GM23338 (cell line): Measurements from ENCODE around the gene GSTT4. TPM values are rescaled to one million over a fixed set of nuclear protein-coding genes. Genes with fewer than 3 reads are reported as not detected.

Source experiments
- ATAC-seq: fragments of 200-7000 bp; cut with Tn5 transposase; 3 replicates; pipeline ENCODE4 v1.9.1; 2020
- DNase-seq: peaks from one replicate; pipeline ENCODE4 v3.0.0-alpha.2; 2015; ENCODE audit warnings: low spot score
- H2AFZ ChIP-seq: fragments of 200-600 bp; sonication (generic); 2 replicates; pipeline ENCODE4 v1.8.0; 2016; ENCODE audit warnings: antibody characterized with exemption, mild to moderate bottlenecking, moderate library complexity
- H3F3A ChIP-seq: fragments of 200-600 bp; sonication (generic); replicated peaks from 2 replicates; pipeline ENCODE4 v1.8.0; 2017; ENCODE audit warnings: antibody characterized with exemption, mixed run types, low read depth
- H3K27ac ChIP-seq: fragments of 200-600 bp; sonication (generic); 2 replicates; pipeline ENCODE4 v1.6.1; 2016; ENCODE audit warnings: low read depth
- H3K27me3 ChIP-seq: fragments of 200-600 bp; sonication (generic); 2 replicates; pipeline ENCODE4 v1.8.0; 2016; ENCODE audit warnings: mild to moderate bottlenecking, mixed run types, moderate library complexity; ENCODE audit not compliant: insufficient read depth
- H3K36me3 ChIP-seq: fragments of 200-600 bp; sonication (generic); 2 replicates; pipeline ENCODE4 v1.8.0; 2016; ENCODE audit warnings: mild to moderate bottlenecking; ENCODE audit not compliant: insufficient read depth
- H3K4me1 ChIP-seq: fragments of 200-600 bp; sonication (generic); 2 replicates; pipeline ENCODE4 v1.8.0; 2016; ENCODE audit warnings: mild to moderate bottlenecking, moderate library complexity; ENCODE audit not compliant: insufficient read depth
- H3K4me2 ChIP-seq: fragments of 200-600 bp; sonication (generic); 2 replicates; pipeline ENCODE4 v1.7.1; 2017; ENCODE audit warnings: mixed run types
- H3K4me3 ChIP-seq: fragments of 200-600 bp; sonication (generic); 2 replicates; pipeline ENCODE4 v1.6.1; 2016; ENCODE audit warnings: mixed run types
- H3K79me2 ChIP-seq: fragments of 200-600 bp; sonication (generic); replicated peaks from 2 replicates; pipeline ENCODE4 v1.8.0; 2017; ENCODE audit warnings: mild to moderate bottlenecking; ENCODE audit not compliant: insufficient read depth
- H3K9me2 ChIP-seq: fragments of 200-600 bp; sonication (generic); 2 replicates; pipeline ENCODE4 v1.8.0; 2017; ENCODE audit not compliant: insufficient read depth
- H4K20me1 ChIP-seq: fragments of 200-600 bp; sonication (generic); replicated peaks from 2 replicates; pipeline ENCODE4 v1.8.0; 2017; ENCODE audit warnings: mild to moderate bottlenecking; ENCODE audit not compliant: insufficient read depth
- H3K27ac Mint-ChIP-seq: 2 replicates; pipeline ENCODE4 v1.8.0; 2020; ENCODE audit warnings: inconsistent platforms, mild to moderate bottlenecking, moderate library complexity, mixed read lengths
- H3K27me3 Mint-ChIP-seq: 3 replicates; pipeline ENCODE4 v1.8.0; 2022; ENCODE audit warnings: low read depth, mild to moderate bottlenecking, moderate library complexity, mixed read lengths, inconsistent platforms; ENCODE audit not compliant: insufficient read depth, poor library complexity
- H3K36me3 Mint-ChIP-seq: 3 replicates; pipeline ENCODE4 v1.8.0; 2021; ENCODE audit warnings: low read depth, mild to moderate bottlenecking, inconsistent platforms, moderate library complexity, mixed read lengths
- H3K4me1 Mint-ChIP-seq: 3 replicates; pipeline ENCODE4 v1.8.0; 2020; ENCODE audit warnings: mild to moderate bottlenecking, inconsistent platforms, mixed read lengths
- H3K4me3 Mint-ChIP-seq: 3 replicates; pipeline ENCODE4 v1.8.0; 2021; ENCODE audit warnings: moderate library complexity, mild to moderate bottlenecking, inconsistent platforms, mixed read lengths
- H3K9me3 Mint-ChIP-seq: 3 replicates; pipeline ENCODE4 v1.8.0; 2020; ENCODE audit warnings: moderate library complexity, mild to moderate bottlenecking, inconsistent platforms, mixed read lengths
- CREB1 ChIP-seq: fragments of 250-450 bp; sonication (Bioruptor Pico); IDR thresholded peaks from 2 replicates; pipeline ENCODE4 v1.5.0; 2020; ENCODE audit warnings: low read depth, mild to moderate bottlenecking, moderate library complexity
- EZH2 ChIP-seq: fragments of 200-600 bp; sonication (generic); IDR thresholded peaks from one replicate; pipeline ENCODE4 v1.8.0; 2017; ENCODE audit warnings: antibody characterized with exemption, mild to moderate bottlenecking, low read depth; ENCODE audit not compliant: unreplicated experiment
- EZH2phosphoT487 ChIP-seq: fragments of 200-600 bp; sonication (generic); IDR thresholded peaks from one replicate; pipeline ENCODE4 v1.8.1; 2018; ENCODE audit warnings: antibody characterized with exemption; ENCODE audit not compliant: unreplicated experiment
- JUNB ChIP-seq: IDR thresholded peaks from one replicate; pipeline ENCODE4 v1.6.1; 2016; ENCODE audit warnings: antibody characterized with exemption; ENCODE audit not compliant: unreplicated experiment
- NANOG ChIP-seq: IDR thresholded peaks from 2 replicates; pipeline ENCODE4 v1.6.1; 2016; ENCODE audit warnings: antibody characterized with exemption, borderline replicate concordance
- POLR2AphosphoS5 ChIP-seq: IDR thresholded peaks from 2 replicates; pipeline ENCODE4 v1.6.1; 2016; ENCODE audit warnings: antibody characterized with exemption, low read depth
- STAT1 ChIP-seq: IDR thresholded peaks from one replicate; pipeline ENCODE4 v1.6.1; 2016; ENCODE audit warnings: antibody characterized with exemption; ENCODE audit not compliant: unreplicated experiment
- ZNF114 ChIP-seq: fragments of 250-450 bp; sonication (Bioruptor Pico); IDR thresholded peaks from 2 replicates; pipeline ENCODE4 v1.5.0; 2020; ENCODE audit warnings: mild to moderate bottlenecking, moderate library complexity
- ZNF331 ChIP-seq: fragments of 250-450 bp; sonication (Bioruptor Pico); IDR thresholded peaks from 2 replicates; pipeline ENCODE4 v1.5.0; 2020; ENCODE audit warnings: low read depth, mild to moderate bottlenecking, moderate library complexity
- polyA plus RNA-seq: library from polyadenylated mRNA; unstranded; fragments of >200 nt; fragmentation: Nextera tagmentation; extraction: Ambion mirVana; gene quantifications from 2 replicates; pipeline ENCODE4 v1.2.1, GENCODE V29; 2016
- total RNA-seq: library from RNA; depleted of rRNA; stranded (reverse); fragments of >200 nt; shearing (Covaris generic); gene quantifications from 2 replicates; pipeline ENCODE4 v1.2.3, GENCODE V29; 2014
- TF ChIP-seq, protein P1 (sequence below): fragments of 250-450 bp; sonication (Bioruptor Pico); IDR thresholded peaks from 2 replicates; pipeline ENCODE4 v1.5.0; 2020; ENCODE audit warnings: mild to moderate bottlenecking, moderate library complexity
- TF ChIP-seq, protein P2 (sequence below): IDR thresholded peaks from one replicate; pipeline ENCODE4 v1.6.1; 2018; ENCODE audit warnings: antibody characterized with exemption; ENCODE audit not compliant: unreplicated experiment
- TF ChIP-seq, protein P3 (sequence below): IDR thresholded peaks from 2 replicates; pipeline ENCODE4 v1.6.1; 2016; ENCODE audit warnings: antibody characterized with exemption
- TF ChIP-seq, protein P4 (sequence below), 2 experiments: fragments of 200-600 bp in 1 of 2; sonication (generic) in 1 of 2; conservative IDR thresholded peaks; 2 replicates each; pipeline versions ENCODE4 v1.5.1 to v1.6.1; 2016 to 2017; ENCODE audit warnings: antibody characterized with exemption in 2 of 2, low read depth in 2 of 2, mild to moderate bottlenecking in 2 of 2, moderate library complexity in 1 of 2

Gene GSTT4
- total and polyA plus RNA-seq, 2 experiments from 2014 or later, result not detected

DNA sequence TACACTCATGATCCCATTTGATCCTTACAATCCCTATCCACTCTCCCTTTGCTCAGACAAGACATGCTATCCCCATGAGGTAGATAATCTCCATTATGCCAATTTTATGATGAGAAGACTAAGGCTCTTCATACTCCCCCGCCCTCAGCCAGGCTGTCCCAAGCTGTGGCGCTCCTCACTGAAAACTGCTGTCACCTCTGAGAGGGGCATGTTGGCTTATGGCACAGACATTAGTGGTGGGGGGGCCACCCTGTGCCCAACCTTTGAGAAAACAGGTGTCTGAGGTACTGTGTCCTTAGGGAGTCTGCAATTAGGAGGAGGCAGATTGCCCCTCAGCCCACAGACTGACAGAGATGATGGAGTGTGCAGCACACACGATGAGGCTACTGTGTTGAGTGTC, 36.2 kb downstream of the GSTT4 start:
- Mint-ChIP-seq H3K27me3 (peaks cover 2% of the 10 kb centered on the region), H3K27ac (no peak overlapping the region), H3K4me3 (peak overlapping the region; percentile 25; the same call in 1 of the 3 replicates), H3K4me1 (no peaks in the 10 kb centered on the region), H3K36me3 (peaks cover 30% of the 10 kb centered on the region), H3K9me3 (no peaks in the 10 kb centered on the region; the same call in 2 of the 3 replicates)
- Histone ChIP-seq H3K4me2 (no peak overlapping the region), H3K27ac (no peak overlapping the region), H3K9me2 (no peaks in the 10 kb centered on the region), H3K27me3 (no peaks in the 10 kb centered on the region), H2AFZ (no peak overlapping the region), H3K4me1 (no peaks in the 10 kb centered on the region), H3K36me3 (no peaks in the 10 kb centered on the region), H3F3A (0 out of 2 replicates have a peak, but pooled peaks cover 5% of the 10 kb centered on the region), H3K4me3 (no peak overlapping the region), H4K20me1 (no peaks in the 10 kb centered on the region; the same call in 1 of the 2 replicates), H3K79me2 (peaks cover 5% of the 10 kb centered on the region; the same call in 1 of the 2 replicates)
- ATAC-seq (no peak), DNase-seq (no peak)
- TF ChIP-seq, protein P1, sequence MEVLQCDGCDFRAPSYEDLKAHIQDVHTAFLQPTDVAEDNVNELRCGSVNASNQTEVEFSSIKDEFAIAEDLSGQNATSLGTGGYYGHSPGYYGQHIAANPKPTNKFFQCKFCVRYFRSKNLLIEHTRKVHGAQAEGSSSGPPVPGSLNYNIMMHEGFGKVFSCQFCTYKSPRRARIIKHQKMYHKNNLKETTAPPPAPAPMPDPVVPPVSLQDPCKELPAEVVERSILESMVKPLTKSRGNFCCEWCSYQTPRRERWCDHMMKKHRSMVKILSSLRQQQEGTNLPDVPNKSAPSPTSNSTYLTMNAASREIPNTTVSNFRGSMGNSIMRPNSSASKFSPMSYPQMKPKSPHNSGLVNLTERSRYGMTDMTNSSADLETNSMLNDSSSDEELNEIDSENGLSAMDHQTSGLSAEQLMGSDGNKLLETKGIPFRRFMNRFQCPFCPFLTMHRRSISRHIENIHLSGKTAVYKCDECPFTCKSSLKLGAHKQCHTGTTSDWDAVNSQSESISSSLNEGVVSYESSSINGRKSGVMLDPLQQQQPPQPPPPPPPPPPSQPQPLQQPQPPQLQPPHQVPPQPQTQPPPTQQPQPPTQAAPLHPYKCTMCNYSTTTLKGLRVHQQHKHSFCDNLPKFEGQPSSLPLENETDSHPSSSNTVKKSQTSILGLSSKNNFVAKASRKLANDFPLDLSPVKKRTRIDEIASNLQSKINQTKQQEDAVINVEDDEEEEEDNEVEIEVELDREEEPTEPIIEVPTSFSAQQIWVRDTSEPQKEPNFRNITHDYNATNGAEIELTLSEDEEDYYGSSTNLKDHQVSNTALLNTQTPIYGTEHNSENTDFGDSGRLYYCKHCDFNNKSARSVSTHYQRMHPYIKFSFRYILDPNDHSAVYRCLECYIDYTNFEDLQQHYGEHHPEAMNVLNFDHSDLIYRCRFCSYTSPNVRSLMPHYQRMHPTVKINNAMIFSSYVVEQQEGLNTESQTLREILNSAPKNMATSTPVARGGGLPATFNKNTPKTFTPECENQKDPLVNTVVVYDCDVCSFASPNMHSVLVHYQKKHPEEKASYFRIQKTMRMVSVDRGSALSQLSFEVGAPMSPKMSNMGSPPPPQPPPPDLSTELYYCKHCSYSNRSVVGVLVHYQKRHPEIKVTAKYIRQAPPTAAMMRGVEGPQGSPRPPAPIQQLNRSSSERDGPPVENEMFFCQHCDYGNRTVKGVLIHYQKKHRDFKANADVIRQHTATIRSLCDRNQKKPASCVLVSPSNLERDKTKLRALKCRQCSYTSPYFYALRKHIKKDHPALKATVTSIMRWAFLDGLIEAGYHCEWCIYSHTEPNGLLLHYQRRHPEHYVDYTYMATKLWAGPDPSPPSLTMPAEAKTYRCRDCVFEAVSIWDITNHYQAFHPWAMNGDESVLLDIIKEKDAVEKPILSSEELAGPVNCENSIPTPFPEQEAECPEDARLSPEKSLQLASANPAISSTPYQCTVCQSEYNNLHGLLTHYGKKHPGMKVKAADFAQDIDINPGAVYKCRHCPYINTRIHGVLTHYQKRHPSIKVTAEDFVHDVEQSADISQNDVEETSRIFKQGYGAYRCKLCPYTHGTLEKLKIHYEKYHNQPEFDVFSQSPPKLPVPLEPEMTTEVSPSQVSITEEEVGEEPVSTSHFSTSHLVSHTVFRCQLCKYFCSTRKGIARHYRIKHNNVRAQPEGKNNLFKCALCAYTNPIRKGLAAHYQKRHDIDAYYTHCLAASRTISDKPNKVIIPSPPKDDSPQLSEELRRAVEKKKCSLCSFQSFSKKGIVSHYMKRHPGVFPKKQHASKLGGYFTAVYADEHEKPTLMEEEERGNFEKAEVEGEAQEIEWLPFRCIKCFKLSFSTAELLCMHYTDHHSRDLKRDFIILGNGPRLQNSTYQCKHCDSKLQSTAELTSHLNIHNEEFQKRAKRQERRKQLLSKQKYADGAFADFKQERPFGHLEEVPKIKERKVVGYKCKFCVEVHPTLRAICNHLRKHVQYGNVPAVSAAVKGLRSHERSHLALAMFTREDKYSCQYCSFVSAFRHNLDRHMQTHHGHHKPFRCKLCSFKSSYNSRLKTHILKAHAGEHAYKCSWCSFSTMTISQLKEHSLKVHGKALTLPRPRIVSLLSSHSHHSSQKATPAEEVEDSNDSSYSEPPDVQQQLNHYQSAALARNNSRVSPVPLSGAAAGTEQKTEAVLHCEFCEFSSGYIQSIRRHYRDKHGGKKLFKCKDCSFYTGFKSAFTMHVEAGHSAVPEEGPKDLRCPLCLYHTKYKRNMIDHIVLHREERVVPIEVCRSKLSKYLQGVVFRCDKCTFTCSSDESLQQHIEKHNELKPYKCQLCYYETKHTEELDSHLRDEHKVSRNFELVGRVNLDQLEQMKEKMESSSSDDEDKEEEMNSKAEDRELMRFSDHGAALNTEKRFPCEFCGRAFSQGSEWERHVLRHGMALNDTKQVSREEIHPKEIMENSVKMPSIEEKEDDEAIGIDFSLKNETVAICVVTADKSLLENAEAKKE (CRISPR knock-in tag), result no peak
- TF ChIP-seq ZNF331 (CRISPR knock-in tag) (no peak), ZNF114 (CRISPR knock-in tag) (no peak), JUNB (no peak), CREB1 (no peak), EZH2phosphoT487 (no peak), POLR2AphosphoS5 (no peak), NANOG (no peak), EZH2 (no peak), STAT1 (no peak)
- TF ChIP-seq, protein P2, sequence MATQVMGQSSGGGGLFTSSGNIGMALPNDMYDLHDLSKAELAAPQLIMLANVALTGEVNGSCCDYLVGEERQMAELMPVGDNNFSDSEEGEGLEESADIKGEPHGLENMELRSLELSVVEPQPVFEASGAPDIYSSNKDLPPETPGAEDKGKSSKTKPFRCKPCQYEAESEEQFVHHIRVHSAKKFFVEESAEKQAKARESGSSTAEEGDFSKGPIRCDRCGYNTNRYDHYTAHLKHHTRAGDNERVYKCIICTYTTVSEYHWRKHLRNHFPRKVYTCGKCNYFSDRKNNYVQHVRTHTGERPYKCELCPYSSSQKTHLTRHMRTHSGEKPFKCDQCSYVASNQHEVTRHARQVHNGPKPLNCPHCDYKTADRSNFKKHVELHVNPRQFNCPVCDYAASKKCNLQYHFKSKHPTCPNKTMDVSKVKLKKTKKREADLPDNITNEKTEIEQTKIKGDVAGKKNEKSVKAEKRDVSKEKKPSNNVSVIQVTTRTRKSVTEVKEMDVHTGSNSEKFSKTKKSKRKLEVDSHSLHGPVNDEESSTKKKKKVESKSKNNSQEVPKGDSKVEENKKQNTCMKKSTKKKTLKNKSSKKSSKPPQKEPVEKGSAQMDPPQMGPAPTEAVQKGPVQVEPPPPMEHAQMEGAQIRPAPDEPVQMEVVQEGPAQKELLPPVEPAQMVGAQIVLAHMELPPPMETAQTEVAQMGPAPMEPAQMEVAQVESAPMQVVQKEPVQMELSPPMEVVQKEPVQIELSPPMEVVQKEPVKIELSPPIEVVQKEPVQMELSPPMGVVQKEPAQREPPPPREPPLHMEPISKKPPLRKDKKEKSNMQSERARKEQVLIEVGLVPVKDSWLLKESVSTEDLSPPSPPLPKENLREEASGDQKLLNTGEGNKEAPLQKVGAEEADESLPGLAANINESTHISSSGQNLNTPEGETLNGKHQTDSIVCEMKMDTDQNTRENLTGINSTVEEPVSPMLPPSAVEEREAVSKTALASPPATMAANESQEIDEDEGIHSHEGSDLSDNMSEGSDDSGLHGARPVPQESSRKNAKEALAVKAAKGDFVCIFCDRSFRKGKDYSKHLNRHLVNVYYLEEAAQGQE, result no peak
- TF ChIP-seq, protein P3, sequence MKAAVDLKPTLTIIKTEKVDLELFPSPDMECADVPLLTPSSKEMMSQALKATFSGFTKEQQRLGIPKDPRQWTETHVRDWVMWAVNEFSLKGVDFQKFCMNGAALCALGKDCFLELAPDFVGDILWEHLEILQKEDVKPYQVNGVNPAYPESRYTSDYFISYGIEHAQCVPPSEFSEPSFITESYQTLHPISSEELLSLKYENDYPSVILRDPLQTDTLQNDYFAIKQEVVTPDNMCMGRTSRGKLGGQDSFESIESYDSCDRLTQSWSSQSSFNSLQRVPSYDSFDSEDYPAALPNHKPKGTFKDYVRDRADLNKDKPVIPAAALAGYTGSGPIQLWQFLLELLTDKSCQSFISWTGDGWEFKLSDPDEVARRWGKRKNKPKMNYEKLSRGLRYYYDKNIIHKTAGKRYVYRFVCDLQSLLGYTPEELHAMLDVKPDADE, result no peak
- TF ChIP-seq, protein P4, sequence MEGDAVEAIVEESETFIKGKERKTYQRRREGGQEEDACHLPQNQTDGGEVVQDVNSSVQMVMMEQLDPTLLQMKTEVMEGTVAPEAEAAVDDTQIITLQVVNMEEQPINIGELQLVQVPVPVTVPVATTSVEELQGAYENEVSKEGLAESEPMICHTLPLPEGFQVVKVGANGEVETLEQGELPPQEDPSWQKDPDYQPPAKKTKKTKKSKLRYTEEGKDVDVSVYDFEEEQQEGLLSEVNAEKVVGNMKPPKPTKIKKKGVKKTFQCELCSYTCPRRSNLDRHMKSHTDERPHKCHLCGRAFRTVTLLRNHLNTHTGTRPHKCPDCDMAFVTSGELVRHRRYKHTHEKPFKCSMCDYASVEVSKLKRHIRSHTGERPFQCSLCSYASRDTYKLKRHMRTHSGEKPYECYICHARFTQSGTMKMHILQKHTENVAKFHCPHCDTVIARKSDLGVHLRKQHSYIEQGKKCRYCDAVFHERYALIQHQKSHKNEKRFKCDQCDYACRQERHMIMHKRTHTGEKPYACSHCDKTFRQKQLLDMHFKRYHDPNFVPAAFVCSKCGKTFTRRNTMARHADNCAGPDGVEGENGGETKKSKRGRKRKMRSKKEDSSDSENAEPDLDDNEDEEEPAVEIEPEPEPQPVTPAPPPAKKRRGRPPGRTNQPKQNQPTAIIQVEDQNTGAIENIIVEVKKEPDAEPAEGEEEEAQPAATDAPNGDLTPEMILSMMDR (conservative IDR thresholded peaks at IDR 0.05; ENCODE audit: low read depth in 2 of 2), result no peak
